Left lung (tissue), 10 donors: ENCODE data around the gene CDC45. TPM values are rescaled to one million over a fixed set of nuclear protein-coding genes. Genes with fewer than 3 reads are reported as not detected.
A peak's percentile ranks its signal among the peaks of the same experiment; 100 is the strongest.
"Not testable (repeated sequence)": the region's sequence is repeated elsewhere in the genome, so short reads cannot be mapped to it uniquely, and the experiment has no call there.

ENCODE experiments used
- ATAC-seq: fragments of 200-7000 bp; cut with Tn5 transposase; one replicate; pipeline ENCODE4 v1.9.1; 2020; ENCODE audit warnings: moderate library complexity
- DNase-seq, 4 donors: peaks; one replicate each; pipeline ENCODE4 v3.0.0-alpha.2; 2013 to 2020
- H3K27ac ChIP-seq, 2 donors: fragments of 200-600 bp; sonication (generic) in 1 of 2; one replicate each; pipeline versions ENCODE4 v1.5.0 to v1.8.0; 2020 to 2021
- H3K27me3 ChIP-seq, 2 donors: fragments of 200-600 bp; sonication (generic) in 1 of 2; one replicate each; pipeline versions ENCODE4 v1.5.0 to v1.8.0; 2020 to 2021
- H3K36me3 ChIP-seq, 2 donors: fragments of 200-600 bp; sonication (generic) in 1 of 2; one replicate each; pipeline versions ENCODE4 v1.5.0 to v1.8.0; 2020 to 2021
- H3K4me1 ChIP-seq, 2 donors: fragments of 200-600 bp; one replicate each; pipeline ENCODE4 v1.8.0; 2021
- H3K4me3 ChIP-seq, 2 donors: fragments of 200-600 bp; sonication (generic) in 1 of 2; one replicate each; pipeline versions ENCODE4 v1.5.0 to v1.8.0; 2020 to 2021; ENCODE audit warnings: mild to moderate bottlenecking in 1 of 2
- H3K9me3 ChIP-seq, 2 donors: fragments of 200-600 bp; sonication (generic) in 1 of 2; one replicate each; pipeline versions ENCODE4 v1.5.0 to v1.8.0; 2020 to 2021
- intact Hi-C, 2 donors: fragments of 100-400 bp; cut with DNase I; formaldehyde crosslinking; loops; one replicate each; pipeline versions ENCODE4 v1.11.2 to v1.14.2; 2022
- polyA plus RNA-seq, 6 donors: library from polyadenylated mRNA; unstranded; fragments of 120-200 nt; gene quantifications; one replicate each; pipeline ENCODE4 v1.2.1, GENCODE V29; 2013; ENCODE audit not compliant: insufficient read length in 6 of 6
- total RNA-seq, 2 donors: library from RNA; stranded (reverse); fragmentation: NEBNext Ultra II Directional; extraction: Animal tissue kit (Norgen Biotek cat#: 25700); gene quantifications; one replicate each; pipeline ENCODE4 v1.2.1, GENCODE V29; 2021
- TF ChIP-seq, protein P1 (sequence below), 2 donors: fragments of 200-600 bp; sonication (generic) in 1 of 2; IDR thresholded peaks; one replicate each; pipeline versions ENCODE4 v1.5.0 to v1.8.0; 2021; ENCODE audit warnings: antibody characterized with exemption in 2 of 2
- donor health status: DM: no; HTN: yes; CAD: no.
- donor health status: DM: no; HTN: no; CAD: no.

The CDC45 gene
- total and polyA plus RNA-seq, 8 donors: 6.5 to 23.2 (median 16.2) TPM

DNA sequence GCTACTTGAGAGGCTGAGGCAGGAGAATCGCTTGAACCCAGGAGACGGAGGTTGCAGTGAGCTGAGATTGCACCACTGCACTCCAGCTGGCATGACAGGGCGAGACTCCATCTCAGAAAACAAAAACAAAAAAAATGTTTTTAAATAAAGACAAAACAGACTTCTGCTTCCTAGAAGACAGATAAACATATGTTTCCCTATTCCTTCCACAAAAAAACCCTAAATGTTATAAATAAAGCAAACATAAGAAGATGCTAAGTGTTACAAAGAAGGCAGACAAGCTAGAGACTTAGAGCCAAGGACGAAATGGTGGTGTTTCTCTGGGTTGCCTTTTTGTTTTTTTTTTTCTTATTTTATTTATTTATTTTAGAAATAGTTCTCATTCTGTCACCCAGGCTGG, 50.1 kb downstream of the CDC45 start:
- intact Hi-C loops: no loop called here
- no peaks in the 10 kb centered on the region for H3K9me3 ChIP-seq
- ATAC-seq (no peak), DNase-seq (no peak)
- H3K36me3 ChIP-seq: no peaks in the 10 kb centered on the region
- H3K27ac ChIP-seq: no peak overlapping the region
- H3K27me3 ChIP-seq: peaks cover 9 to 15% of the 10 kb centered on the region in 2 donors
- TF ChIP-seq, protein P1, sequence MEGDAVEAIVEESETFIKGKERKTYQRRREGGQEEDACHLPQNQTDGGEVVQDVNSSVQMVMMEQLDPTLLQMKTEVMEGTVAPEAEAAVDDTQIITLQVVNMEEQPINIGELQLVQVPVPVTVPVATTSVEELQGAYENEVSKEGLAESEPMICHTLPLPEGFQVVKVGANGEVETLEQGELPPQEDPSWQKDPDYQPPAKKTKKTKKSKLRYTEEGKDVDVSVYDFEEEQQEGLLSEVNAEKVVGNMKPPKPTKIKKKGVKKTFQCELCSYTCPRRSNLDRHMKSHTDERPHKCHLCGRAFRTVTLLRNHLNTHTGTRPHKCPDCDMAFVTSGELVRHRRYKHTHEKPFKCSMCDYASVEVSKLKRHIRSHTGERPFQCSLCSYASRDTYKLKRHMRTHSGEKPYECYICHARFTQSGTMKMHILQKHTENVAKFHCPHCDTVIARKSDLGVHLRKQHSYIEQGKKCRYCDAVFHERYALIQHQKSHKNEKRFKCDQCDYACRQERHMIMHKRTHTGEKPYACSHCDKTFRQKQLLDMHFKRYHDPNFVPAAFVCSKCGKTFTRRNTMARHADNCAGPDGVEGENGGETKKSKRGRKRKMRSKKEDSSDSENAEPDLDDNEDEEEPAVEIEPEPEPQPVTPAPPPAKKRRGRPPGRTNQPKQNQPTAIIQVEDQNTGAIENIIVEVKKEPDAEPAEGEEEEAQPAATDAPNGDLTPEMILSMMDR (IDR thresholded peaks at IDR 0.05): no peak
- peaks cover 0 to 14% of the 10 kb centered on the region in 2 donors for H3K4me1 ChIP-seq
- H3K4me3 ChIP-seq: no peak overlapping the region

DNA sequence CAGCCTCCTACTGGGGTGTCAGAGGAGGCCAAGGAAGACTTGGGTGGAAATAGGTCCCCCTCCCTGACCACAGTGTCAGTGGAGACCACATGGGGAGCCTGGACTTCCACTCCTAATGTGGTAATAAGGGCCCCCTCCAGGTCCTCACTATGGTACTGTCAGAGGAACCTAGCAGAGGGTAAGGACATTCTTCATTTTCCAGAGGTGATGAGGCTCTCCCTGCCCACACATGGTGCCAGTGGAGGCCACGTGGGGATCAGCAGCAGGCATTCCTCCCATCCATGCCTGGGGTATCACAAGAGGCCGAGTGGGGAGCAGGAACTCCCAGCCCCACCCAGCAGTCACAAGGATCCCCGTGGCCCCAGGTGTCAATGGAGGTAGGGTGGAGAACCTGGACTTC, 51.0 kb downstream of the CDC45 start:
- Histone ChIP-seq H3K9me3 (no peaks in the 10 kb centered on the region), H3K4me1 (peaks cover 0 to 12% of the 10 kb centered on the region in 2 donors), H3K4me3 (no peak overlapping the region), H3K27me3 (peaks cover 0 to 6% of the 10 kb centered on the region in 2 donors), H3K36me3 (no peaks in the 10 kb centered on the region), H3K27ac (no peak overlapping the region)
- ATAC-seq (no peak), DNase-seq (no peak)
- TF ChIP-seq, protein P1 (IDR thresholded peaks at IDR 0.05): no peak
- intact Hi-C loops: no loop called here

DNA sequence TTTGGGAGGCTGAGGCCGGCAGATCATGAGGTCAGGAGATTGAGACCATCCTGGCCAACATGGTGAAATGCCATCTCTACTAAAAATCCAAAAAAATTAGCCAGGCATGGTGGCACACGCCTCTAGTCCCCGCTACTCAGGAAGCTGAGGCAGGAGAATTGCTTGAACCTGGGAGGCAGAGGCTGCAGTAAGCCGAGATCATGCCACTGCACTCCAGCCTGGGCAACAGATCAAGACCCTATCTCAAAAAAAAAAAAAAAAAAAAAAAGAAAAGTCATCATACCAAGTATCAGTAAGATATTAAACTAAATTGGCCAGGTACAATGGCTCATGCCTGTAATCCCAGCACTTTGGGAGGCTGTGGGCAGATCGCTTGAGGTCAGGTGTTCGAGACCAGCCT, 51.6 kb downstream of the CDC45 start:
- H3K27me3 ChIP-seq, ATAC-seq, H3K27ac ChIP-seq, H3K9me3 ChIP-seq, H3K4me3 ChIP-seq, intact Hi-C loops, H3K36me3 ChIP-seq, DNase-seq: not testable (repeated sequence)
- H3K4me1 ChIP-seq: peaks cover 0 to 12% of the 10 kb centered on the region in 2 donors

GRCh38 chr22:19533049-19533626, 53.4 kb downstream of the CDC45 start:
- intact Hi-C loops: no loop called here
- H3K27ac ChIP-seq: peak overlapping the region in 1 of 2 donors; percentile 6
- H3K9me3 ChIP-seq: no peaks in the 10 kb centered on the region
- ATAC-seq (no peak), DNase-seq (no peak)
- TF ChIP-seq, protein P1 (IDR thresholded peaks at IDR 0.05): no peak
- no peaks in the 10 kb centered on the region for H3K4me1 ChIP-seq
- no peak overlapping the region for H3K4me3 ChIP-seq
- no peaks in the 10 kb centered on the region for H3K36me3 ChIP-seq
- no peaks in the 10 kb centered on the region for H3K27me3 ChIP-seq

- H3K27ac ChIP-seq: peak overlapping the region in 1 of 2 donors; percentile 6
- DNase-seq (no peak), ATAC-seq (no peak)
These were observed 54.1 kb downstream of the CDC45 start for GRCh38 chr22:19533857-19534256.

More at GRCh38 chr22:19533857-19534256, 54.1 kb downstream of the CDC45 start:
- H3K4me3 ChIP-seq: no peak overlapping the region
- H3K36me3 ChIP-seq: no peaks in the 10 kb centered on the region
- no peaks in the 10 kb centered on the region for H3K27me3 ChIP-seq
- intact Hi-C loops: no loop called here
- no peaks in the 10 kb centered on the region for H3K9me3 ChIP-seq
- TF ChIP-seq, protein P1 (IDR thresholded peaks at IDR 0.05): no peak
- no peaks in the 10 kb centered on the region for H3K4me1 ChIP-seq
